Measurements from ENCODE around the gene IL17D. TPM values are rescaled to one million over a fixed set of nuclear protein-coding genes. Genes with fewer than 3 reads are reported as not detected.

Gene IL17D
- total RNA-seq, 1 donor from 2014 or later, result 9.6 TPM

Other genes with a start within 250 kb of the IL17D start
- 22.6 and 71.7 TPM in 2 replicates for gene CRYL1, start 177.8 kb upstream of the IL17D start, total RNA-seq
- 9.1 and 10.0 TPM in 2 replicates for gene IFT88, start 136.5 kb upstream of the IL17D start, total RNA-seq
- 5.9 and 9.2 TPM in 2 replicates for gene EEF1AKMT1, start 70.3 kb downstream of the IL17D start, total RNA-seq
- gene XPO4, start 199.0 kb downstream of the IL17D start, total RNA-seq, result 29.7 and 42.0 TPM in 2 replicates

Measured in pulmonary artery endothelial cell (primary cell).